ENCODE results near the gene LYPD6. TPM values are rescaled to one million over a fixed set of nuclear protein-coding genes. Genes with fewer than 3 reads are reported as not detected.

Gene LYPD6
- total and polyA plus RNA-seq, 9 of the 15 experiments (the other 6 are each of a cell fraction or from before 2014, with no cell fraction given) = not detected

- DNase-seq (ENCODE audit: extremely low read depth in 1 of 4, low spot score in 3 of 4) (no peak), FAIRE-seq (no peak), ATAC-seq (no peak)
- ChIA-PET POLR2A (no interaction called here), CTCF (ENCODE audit: low intra/inter-chr PET ratio) (no interaction called here)
- Histone ChIP-seq H3K27ac (ENCODE audit: extremely low read depth, low read depth, low read length) (no peak overlapping the region), H3K9me3 (replicated peaks; ENCODE audit: control insufficient read depth, insufficient read depth, low read depth, low read length) (no peaks in the 10 kb centered on the region), H3K4me2 (ENCODE audit: insufficient read depth, low read length) (no peak overlapping the region), H3K27me3 (ENCODE audit: control insufficient read depth in 2 of 2, insufficient read depth in 2 of 2, low read length in 2 of 2) (no peaks in the 10 kb centered on the region), H3K9ac (ENCODE audit: insufficient read depth in 1 of 2, low read depth in 2 of 2, low read length in 2 of 2) (no peak overlapping the region), H2AFZ (ENCODE audit: low read depth, low read length) (no peak overlapping the region), H3K9me1 (ENCODE audit: control insufficient read depth, insufficient read depth, low read length) (no peaks in the 10 kb centered on the region), H3K79me2 (ENCODE audit: control insufficient read depth, insufficient read depth, low read length) (no peaks in the 10 kb centered on the region), H4K20me1 (replicated peaks; ENCODE audit: control insufficient read depth, insufficient read depth, low read length) (no peaks in the 10 kb centered on the region), H3K4me1 (replicated peaks in 1 of 2; ENCODE audit: control insufficient read depth in 2 of 2, insufficient read depth in 2 of 2, low read length in 2 of 2) (no peaks in the 10 kb centered on the region), H3K4me3 (no peak overlapping the region), H3K36me3 (ENCODE audit: control insufficient read depth, insufficient read depth, low read length) (no peaks in the 10 kb centered on the region)
- WGBS (ENCODE audit: insufficient coverage, low coverage, missing lambda C conversion rate) = 0% methylated on average over 5 of the region's 5 CpGs
- no peak for TF ChIP-seq CBX5 (IDR thresholded peaks at IDR 0.05; ENCODE audit: borderline replicate concordance, low read depth)
- BruUV-seq (replicated peaks) = no TSS peak
- intact Hi-C loops (cut with micrococcal nuclease) (no loop called here), in situ Hi-C loops (cut with MboI) (no loop called here)
Measured at GRCh38 chr2:149307014-149307413, 23.4 kb upstream of the LYPD6 start.

GRCh38 chr2:149310349-149310748 lies 20.0 kb upstream of the LYPD6 start:
- H2AFZ ChIP-seq (ENCODE audit: low read depth, low read length) = no peak overlapping the region
- no peaks in the 10 kb centered on the region for H3K79me2 ChIP-seq (ENCODE audit: control insufficient read depth, insufficient read depth, low read length)
- DNase-seq (ENCODE audit: extremely low read depth in 1 of 4, low spot score in 3 of 4) (no peak), ATAC-seq (no peak), FAIRE-seq (no peak)
- no peaks in the 10 kb centered on the region for H3K4me1 ChIP-seq (replicated peaks in 1 of 2; ENCODE audit: control insufficient read depth in 2 of 2, insufficient read depth in 2 of 2, low read length in 2 of 2)
- H3K4me3 ChIP-seq = no peak overlapping the region
- intact Hi-C loops (cut with micrococcal nuclease) = loop anchor here (5.0 to 10.0 kb wide), 2 partner anchors 254 to 273 kb away; partner anchors contain the start of gene LYPD6B
- no peaks in the 10 kb centered on the region for H3K36me3 ChIP-seq (ENCODE audit: control insufficient read depth, insufficient read depth, low read length)
- POLR2A ChIA-PET = interaction anchor here (0.7 to 1.2 kb wide), 3 partner anchors 18 to 304 kb away, joined by 3 read pairs; no protein-coding TSS in a partner anchor
- in situ Hi-C loops (cut with MboI) = no loop called here
- H4K20me1 ChIP-seq (replicated peaks; ENCODE audit: control insufficient read depth, insufficient read depth, low read length) = no peaks in the 10 kb centered on the region
- H3K27ac ChIP-seq (ENCODE audit: extremely low read depth, low read depth, low read length) = no peak overlapping the region
- no peak overlapping the region for H3K9ac ChIP-seq (ENCODE audit: insufficient read depth in 1 of 2, low read depth in 2 of 2, low read length in 2 of 2)
- no peaks in the 10 kb centered on the region for H3K9me3 ChIP-seq (replicated peaks; ENCODE audit: control insufficient read depth, insufficient read depth, low read depth, low read length)
- 2% methylated on average over 11 of the region's 11 CpGs for WGBS (ENCODE audit: insufficient coverage, low coverage, missing lambda C conversion rate)
- H3K4me2 ChIP-seq (ENCODE audit: insufficient read depth, low read length) = no peak overlapping the region
- no peaks in the 10 kb centered on the region for H3K9me1 ChIP-seq (ENCODE audit: control insufficient read depth, insufficient read depth, low read length)
- H3K27me3 ChIP-seq (ENCODE audit: control insufficient read depth in 2 of 2, insufficient read depth in 2 of 2, low read length in 2 of 2) = no peaks in the 10 kb centered on the region
- BruUV-seq (replicated peaks) = no TSS peak
- CTCF ChIA-PET (ENCODE audit: low intra/inter-chr PET ratio) = interaction anchor here (0.6 kb wide), 1 partner anchor 218 kb away, joined by 3 read pairs; no protein-coding TSS in a partner anchor
- TF ChIP-seq DACH1 (IDR thresholded peaks at IDR 0.05; ENCODE audit: partially characterized antibody) (no peak), TEAD4 (IDR thresholded peaks at IDR 0.05; ENCODE audit: low read length) (no peak), TEAD4 (CRISPR knock-in tag; IDR thresholded peaks at IDR 0.05; ENCODE audit: borderline replicate concordance) (no peak), MTA3 (IDR thresholded peaks at IDR 0.05; ENCODE audit: borderline replicate concordance) (no peak), IRF2 (CRISPR knock-in tag; IDR thresholded peaks at IDR 0.05) (no peak), CHCHD3 (CRISPR knock-in tag; IDR thresholded peaks at IDR 0.05) (no peak), L3MBTL2 (IDR thresholded peaks at IDR 0.05) (no peak), RB1 (IDR thresholded peaks at IDR 0.05; ENCODE audit: low read depth) (no peak), POU5F1 (IDR thresholded peaks at IDR 0.05; ENCODE audit: borderline replicate concordance, low read depth, low read length, partially characterized antibody) (no peak), ZNF75A (CRISPR knock-in tag; IDR thresholded peaks at IDR 0.05) (no peak), DPF2 (IDR thresholded peaks at IDR 0.05) (no peak), ZEB2 (IDR thresholded peaks at IDR 0.05) (no peak), ZNF444 (CRISPR knock-in tag; IDR thresholded peaks at IDR 0.05) (no peak), ZNF23 (CRISPR knock-in tag; IDR thresholded peaks at IDR 0.05) (no peak)
- TF ChIP-seq, protein P1, sequence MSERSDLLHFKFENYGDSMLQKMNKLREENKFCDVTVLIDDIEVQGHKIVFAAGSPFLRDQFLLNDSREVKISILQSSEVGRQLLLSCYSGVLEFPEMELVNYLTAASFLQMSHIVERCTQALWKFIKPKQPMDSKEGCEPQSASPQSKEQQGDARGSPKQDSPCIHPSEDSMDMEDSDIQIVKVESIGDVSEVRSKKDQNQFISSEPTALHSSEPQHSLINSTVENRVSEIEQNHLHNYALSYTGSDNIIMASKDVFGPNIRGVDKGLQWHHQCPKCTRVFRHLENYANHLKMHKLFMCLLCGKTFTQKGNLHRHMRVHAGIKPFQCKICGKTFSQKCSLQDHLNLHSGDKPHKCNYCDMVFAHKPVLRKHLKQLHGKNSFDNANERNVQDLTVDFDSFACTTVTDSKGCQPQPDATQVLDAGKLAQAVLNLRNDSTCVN (CRISPR knock-in tag; IDR thresholded peaks at IDR 0.05) = no peak
